Type B pancreatic cell (in vitro differentiated cells): ENCODE data around the gene PPFIBP2. TPM values are rescaled to one million over a fixed set of nuclear protein-coding genes. Genes with fewer than 3 reads are reported as not detected.

Experiments
- DNase-seq: peaks from one replicate; pipeline ENCODE4 v3.0.0; 2021; ENCODE audit warnings: mixed read lengths; ENCODE audit not compliant: unreplicated experiment; ENCODE audit errors: extremely low spot score
- H3K27ac Mint-ChIP-seq: 2 replicates; pipeline ENCODE4 v1.8.0; 2021; ENCODE audit warnings: mild to moderate bottlenecking, mixed read lengths
- H3K27me3 Mint-ChIP-seq: 2 replicates; pipeline ENCODE4 v1.8.0; 2021; ENCODE audit warnings: mixed read lengths
- H3K36me3 Mint-ChIP-seq: 2 replicates; pipeline ENCODE4 v1.8.0; 2021; ENCODE audit warnings: mixed read lengths
- H3K4me1 Mint-ChIP-seq: one replicate; pipeline ENCODE4 v1.8.0; 2021; ENCODE audit warnings: mixed read lengths; ENCODE audit not compliant: unreplicated experiment
- H3K4me3 Mint-ChIP-seq: 2 replicates; pipeline ENCODE4 v1.8.0; 2021; ENCODE audit warnings: mild to moderate bottlenecking, mixed read lengths
- H3K9me3 Mint-ChIP-seq: 2 replicates; pipeline ENCODE4 v1.8.0; 2021; ENCODE audit warnings: mixed read lengths
- CTCF ChIP-seq: fragments of 200-600 bp; sonication (generic); conservative IDR thresholded peaks from 2 replicates; pipeline ENCODE4 v1.5.0; 2021; ENCODE audit warnings: antibody characterized with exemption, mild to moderate bottlenecking
- total RNA-seq: library from RNA; stranded (reverse); gene quantifications from 2 replicates; pipeline ENCODE4 v1.2.1, GENCODE V29; 2021; ENCODE audit warnings: low replicate concordance

The PPFIBP2 gene
- total RNA-seq, 1 donor from 2014 or later, result 70.7 TPM

- peak overlapping the region; percentile 58 for H3K27ac Mint-ChIP-seq
- H3K9me3 Mint-ChIP-seq, result no peaks in the 10 kb centered on the region
- H3K4me1 Mint-ChIP-seq, result peaks cover 46% of the 10 kb centered on the region
- H3K36me3 Mint-ChIP-seq, result peaks cover 22% of the 10 kb centered on the region
- TF ChIP-seq CTCF, result no peak
- no peak for DNase-seq
- H3K4me3 Mint-ChIP-seq, result no peak overlapping the region
- peaks cover under 1% of the 10 kb centered on the region for H3K27me3 Mint-ChIP-seq
Observed at GRCh38 chr11:7668911-7669310, 155.1 kb downstream of the PPFIBP2 start.

- Mint-ChIP-seq H3K27me3 (peaks cover 4% of the 10 kb centered on the region), H3K4me3 (no peak overlapping the region), H3K9me3 (no peaks in the 10 kb centered on the region), H3K27ac (peak overlapping the region; percentile 27), H3K4me1 (peaks cover 61% of the 10 kb centered on the region), H3K36me3 (peaks cover 18% of the 10 kb centered on the region)
- DNase-seq, result no peak
- no peak for TF ChIP-seq CTCF
Observed at GRCh38 chr11:7670641-7671040, 156.8 kb downstream of the PPFIBP2 start.

GRCh38 chr11:7671347-7672215 lies 157.8 kb downstream of the PPFIBP2 start:
- Mint-ChIP-seq H3K27me3 (peaks cover 4% of the 10 kb centered on the region), H3K9me3 (no peaks in the 10 kb centered on the region), H3K4me1 (peaks cover 63% of the 10 kb centered on the region), H3K36me3 (peaks cover 13% of the 10 kb centered on the region), H3K27ac (peak overlapping the region; percentile 84), H3K4me3 (peak overlapping the region; percentile 83)
- TF ChIP-seq CTCF, result no peak
- DNase-seq, result no peak

GRCh38 chr11:7672276-7672959 lies 158.6 kb downstream of the PPFIBP2 start:
- H3K36me3 Mint-ChIP-seq, result peaks cover 13% of the 10 kb centered on the region
- no peaks in the 10 kb centered on the region for H3K9me3 Mint-ChIP-seq
- no peak for TF ChIP-seq CTCF
- peaks cover 4% of the 10 kb centered on the region for H3K27me3 Mint-ChIP-seq
- peak overlapping the region; percentile 83 for H3K4me3 Mint-ChIP-seq
- H3K27ac Mint-ChIP-seq, result peak overlapping the region; percentile 84
- peaks cover 72% of the 10 kb centered on the region for H3K4me1 Mint-ChIP-seq
- no peak for DNase-seq

- peaks cover 8% of the 10 kb centered on the region for H3K36me3 Mint-ChIP-seq
- H3K27me3 Mint-ChIP-seq, result peaks cover 4% of the 10 kb centered on the region
- TF ChIP-seq CTCF, result no peak
- H3K27ac Mint-ChIP-seq, result peak within 1 kb of the TSS; percentile 92
- H3K4me1 Mint-ChIP-seq, result peaks cover 73% of the 10 kb centered on the region
- no peaks in the 10 kb centered on the region for H3K9me3 Mint-ChIP-seq
- DNase-seq, result no peak
- peak within 1 kb of the TSS; percentile 91 for H3K4me3 Mint-ChIP-seq
Observed at GRCh38 chr11:7672960-7673723, 159.3 kb downstream of the PPFIBP2 start, which contains the start of gene CYB5R2. TSS of gene CYB5R2 (minus strand) at chr11:7673500. CDS start at chr11:7672825, 675 bp downstream.
